NCI-H69 (cell line): ENCODE measurements around the gene ATP8A2.
"Not testable (repeated sequence)": the region's sequence is repeated elsewhere in the genome, so short reads cannot be mapped to it uniquely, and the experiment has no call there.

ENCODE experiments used
- DNase-seq: peaks from one replicate; lab custom pipeline; 2025; lab: John Stamatoyannopoulos, UW

The ATP8A2 gene

DNA sequence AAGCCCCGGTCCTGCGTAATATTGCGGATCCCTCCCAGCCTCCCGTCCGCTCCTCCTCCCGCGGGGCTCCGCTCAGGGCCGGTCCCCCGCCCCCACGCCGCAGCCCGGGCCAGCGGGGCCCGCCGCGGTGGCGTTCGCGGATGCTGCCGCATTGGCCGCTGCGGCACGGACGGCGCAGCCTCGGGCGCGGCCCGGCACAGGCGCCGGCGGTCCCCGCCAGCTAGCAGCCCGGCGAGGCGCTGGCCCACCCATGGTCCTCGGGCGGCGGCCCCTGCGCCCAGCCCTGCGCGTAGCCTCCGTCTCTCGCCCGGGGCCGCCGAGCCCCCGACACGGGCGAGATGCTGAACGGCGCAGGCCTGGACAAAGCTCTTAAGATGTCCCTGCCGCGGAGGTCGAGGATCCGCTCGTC, at the start of gene ATP8A2:
TSS of gene ATP8A2 (plus strand) at position 100 of the 409 bp plus-strand sequence. CDS start at position 339, 239 bp downstream.
- peak; percentile 28 for DNase-seq

- DNase-seq, result no peak
These were observed 47.7 kb upstream of the ATP8A2 start for GRCh38 chr13:25324100-25324499.

DNA sequence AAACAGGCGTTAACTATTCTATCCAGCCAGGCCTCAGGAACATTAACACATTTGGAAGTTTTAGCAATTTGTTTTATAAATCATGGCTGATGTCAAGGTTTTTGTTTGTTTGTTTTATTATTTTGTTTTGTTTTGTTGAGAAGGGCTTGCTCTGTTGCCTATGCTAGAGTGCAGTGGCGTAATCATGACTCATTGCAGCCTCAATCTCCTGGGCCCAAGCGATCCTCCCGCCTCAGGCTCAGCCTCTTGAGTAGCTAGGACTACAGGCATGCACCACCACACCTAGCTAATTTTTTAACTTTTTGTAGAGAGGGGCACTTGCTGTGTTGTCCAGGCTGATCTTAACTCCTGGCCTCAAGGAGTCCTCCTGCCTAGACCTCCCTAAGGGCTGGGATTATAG, 42.1 kb upstream of the ATP8A2 start:
- no peak for DNase-seq

GRCh38 chr13:25330541-25330940, 41.2 kb upstream of the ATP8A2 start:
- no peak for DNase-seq

DNA sequence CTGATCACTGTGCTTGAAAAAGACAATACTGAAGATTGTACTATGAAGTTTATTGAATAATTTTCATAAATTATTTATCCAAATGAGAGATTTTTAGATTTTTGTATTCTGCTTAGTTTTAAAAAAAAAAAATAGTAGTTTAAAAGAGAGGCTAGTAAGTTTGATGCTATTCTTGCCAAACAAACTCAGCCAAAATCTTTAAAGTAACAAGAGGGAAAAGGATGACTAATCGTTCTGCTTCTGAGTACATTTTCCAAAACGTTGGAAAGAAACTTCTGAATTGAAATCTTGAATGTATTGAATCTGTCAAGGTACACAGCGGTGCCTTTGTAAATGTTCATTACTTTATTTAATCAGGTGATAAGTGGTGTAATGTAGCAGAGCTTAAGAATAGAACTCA, 35.9 kb upstream of the ATP8A2 start:
- DNase-seq, result no peak

DNA sequence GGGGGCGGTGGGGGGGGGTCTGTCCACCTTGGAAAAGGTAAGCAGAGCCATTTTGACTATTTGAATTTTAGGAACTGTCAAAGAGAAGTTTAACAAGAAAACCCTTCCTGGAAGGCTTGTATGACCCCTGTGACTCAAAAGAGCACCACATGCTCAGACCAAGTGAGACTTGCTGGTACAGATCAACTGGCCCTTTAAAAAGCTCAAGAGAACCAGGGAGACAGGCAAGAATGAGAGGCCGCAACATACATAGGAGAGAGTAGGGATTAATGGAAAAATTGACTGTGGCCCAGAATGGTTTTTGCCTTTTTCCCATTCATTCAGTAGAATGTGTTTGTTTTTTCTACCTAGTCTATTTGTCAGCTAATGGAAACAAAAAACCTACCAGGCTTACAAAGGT, 26.2 kb upstream of the ATP8A2 start:
- no peak for DNase-seq

DNA sequence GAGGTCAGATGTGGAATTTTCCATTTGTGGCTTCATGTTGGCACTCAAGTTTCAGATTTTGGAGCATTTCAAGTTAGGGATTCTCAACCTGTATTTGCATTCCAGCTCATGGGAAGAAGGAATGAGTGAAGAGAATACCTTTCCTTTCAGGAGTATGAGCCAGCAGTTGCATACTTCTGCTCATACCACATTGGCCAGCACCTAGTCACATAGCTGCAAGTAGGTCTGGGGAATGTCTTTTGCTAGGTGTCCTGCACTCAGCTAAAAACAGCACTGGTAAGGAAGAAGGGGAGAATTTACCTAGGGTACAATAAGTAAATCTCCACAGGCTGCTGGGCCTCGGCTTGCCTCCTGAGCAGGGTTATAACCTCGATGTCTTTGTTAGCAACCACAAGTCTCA, 24.6 kb upstream of the ATP8A2 start:
- no peak for DNase-seq

GRCh38 chr13:25351404-25351803, 20.4 kb upstream of the ATP8A2 start:
- no peak for DNase-seq

GRCh38 chr13:25352230-25352629, 19.5 kb upstream of the ATP8A2 start:
- no peak for DNase-seq

DNA sequence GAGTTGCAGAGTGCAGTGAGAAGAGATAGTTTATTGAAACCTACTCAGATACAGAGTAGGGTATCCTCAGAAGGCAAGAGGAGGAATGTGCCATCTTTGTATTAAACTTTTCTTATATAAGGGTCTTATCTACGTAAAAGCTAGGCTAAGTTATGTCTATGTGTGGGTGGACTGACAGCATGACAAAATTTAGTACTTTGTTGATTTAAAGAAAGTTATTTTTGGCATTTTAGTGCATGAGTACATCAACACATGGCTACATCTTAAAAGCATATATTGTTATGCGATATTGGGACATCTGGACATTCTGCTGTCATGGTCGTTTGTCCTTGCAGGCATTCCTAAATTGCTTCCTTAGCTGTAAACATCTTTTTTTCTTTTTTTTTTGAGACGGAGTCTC, 19.0 kb upstream of the ATP8A2 start:
- DNase-seq, result no peak

GRCh38 chr13:25353344-25353743, 18.4 kb upstream of the ATP8A2 start:
- no peak for DNase-seq

- DNase-seq, result no peak
These were observed 17.4 kb upstream of the ATP8A2 start for GRCh38 chr13:25354377-25354776.

- not testable (repeated sequence) for DNase-seq
These were observed 11.3 kb upstream of the ATP8A2 start for GRCh38 chr13:25360443-25360842.

DNA sequence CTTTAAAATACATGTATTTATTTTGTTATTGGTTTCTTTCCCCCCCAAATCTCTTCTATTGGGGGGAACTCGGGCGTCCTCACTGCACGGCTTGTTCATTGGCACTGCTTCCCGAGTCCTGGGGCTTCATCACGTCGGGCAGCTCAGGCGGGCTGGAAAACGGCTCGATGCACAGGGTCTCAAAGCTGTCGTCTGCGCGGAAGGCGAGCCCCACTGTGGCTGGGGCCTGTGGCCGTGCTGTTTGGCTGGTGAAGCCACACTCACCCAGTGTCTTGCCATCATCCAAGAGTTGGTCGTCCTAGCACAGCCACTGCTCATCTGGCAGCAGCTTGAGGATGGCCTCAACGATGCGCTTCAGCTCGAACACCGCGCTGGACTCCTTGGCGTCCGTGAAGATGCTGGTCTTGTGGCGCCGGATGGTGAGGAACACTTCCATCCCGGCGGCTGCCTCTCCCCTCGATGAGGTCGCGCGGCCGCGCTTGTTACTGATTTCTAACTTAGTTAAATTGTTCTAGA, 6.0 kb upstream of the ATP8A2 start:
- no peak for DNase-seq

GRCh38 chr13:25371158-25371874, 458 bp upstream of the ATP8A2 start:
- DNase-seq, result no peak

GRCh38 chr13:25372284-25373081, 709 bp downstream of the ATP8A2 start:
- peak; percentile 28 for DNase-seq

- DNase-seq, result peak; percentile 19
These were observed 4.1 kb downstream of the ATP8A2 start for GRCh38 chr13:25375727-25376358.

- DNase-seq, result no peak
These were observed 5.6 kb downstream of the ATP8A2 start for GRCh38 chr13:25377244-25377962.

DNA sequence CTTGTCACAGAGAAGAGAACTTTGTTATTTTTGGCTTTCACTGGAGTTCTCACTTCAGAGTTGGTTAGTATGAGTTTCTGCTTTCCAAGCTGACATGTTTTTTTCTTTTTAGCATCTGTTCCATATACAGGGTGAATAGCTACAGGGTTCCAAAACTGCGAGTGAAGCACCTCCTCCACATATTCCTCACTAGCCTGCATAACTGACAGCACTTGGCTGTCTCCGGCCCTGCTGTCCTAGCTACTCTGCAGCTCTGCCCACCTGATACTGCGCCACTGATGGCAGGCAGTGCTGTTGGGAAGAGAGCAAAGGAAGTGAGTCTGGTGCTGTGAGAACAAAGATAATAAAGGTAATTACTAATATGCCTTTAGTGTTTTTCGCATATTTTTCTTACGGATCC, 6.8 kb downstream of the ATP8A2 start:
- no peak for DNase-seq

DNA sequence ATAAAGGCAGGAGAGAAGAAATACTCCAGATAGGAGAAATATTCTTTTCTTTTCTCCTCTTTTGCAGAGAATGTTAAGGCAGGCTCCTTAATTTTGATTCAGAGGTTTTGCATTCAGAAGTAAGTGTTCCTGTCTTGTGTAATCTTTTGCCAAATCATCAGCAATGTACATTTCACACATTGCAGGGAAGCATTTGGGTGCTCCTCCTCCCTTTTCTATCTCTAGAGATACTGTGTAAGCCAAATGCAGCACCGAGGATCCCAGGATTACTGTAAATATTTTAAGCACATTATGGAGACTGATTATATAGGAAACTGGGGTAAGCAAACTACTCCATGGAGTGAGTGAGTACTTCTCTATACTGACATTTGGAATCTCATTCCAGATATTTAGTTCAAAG, 7.2 kb downstream of the ATP8A2 start:
- no peak for DNase-seq

GRCh38 chr13:25380082-25380481, 8.3 kb downstream of the ATP8A2 start:
- no peak for DNase-seq

GRCh38 chr13:25380741-25381324, 9.1 kb downstream of the ATP8A2 start:
- DNase-seq, result no peak
